GM13977 (cell line): Measurements from ENCODE around the gene CPEB3.

Source experiments
- DNase-seq: peaks from one replicate; pipeline ENCODE4 v3.0.0; 2012; ENCODE audit warnings: low spot score
- CTCF ChIP-seq: IDR thresholded peaks from 2 replicates; pipeline ENCODE4 v1.5.1; 2012; ENCODE audit warnings: mild to moderate bottlenecking, control low read depth; ENCODE audit not compliant: insufficient read depth; ENCODE audit errors: extremely low read depth, missing control alignments
- in situ Hi-C: fragments of 300-500 bp; cut with MboI; formaldehyde crosslinking; loops from one replicate; pipeline ENCODE4 v1.12.0; 2022; ENCODE audit warnings: low sequenced_read_pairs, low pct_unique_long_range_greater_than_20kb, mixed read lengths, inconsistent platforms; ENCODE audit not compliant: unreplicated experiment

The CPEB3 gene

GRCh38 chr10:92291616-92291865 is 663 bp upstream of the CPEB3 start:
- in situ Hi-C loops = no loop called here
- TF ChIP-seq CTCF = no peak
- no peak for DNase-seq

DNA sequence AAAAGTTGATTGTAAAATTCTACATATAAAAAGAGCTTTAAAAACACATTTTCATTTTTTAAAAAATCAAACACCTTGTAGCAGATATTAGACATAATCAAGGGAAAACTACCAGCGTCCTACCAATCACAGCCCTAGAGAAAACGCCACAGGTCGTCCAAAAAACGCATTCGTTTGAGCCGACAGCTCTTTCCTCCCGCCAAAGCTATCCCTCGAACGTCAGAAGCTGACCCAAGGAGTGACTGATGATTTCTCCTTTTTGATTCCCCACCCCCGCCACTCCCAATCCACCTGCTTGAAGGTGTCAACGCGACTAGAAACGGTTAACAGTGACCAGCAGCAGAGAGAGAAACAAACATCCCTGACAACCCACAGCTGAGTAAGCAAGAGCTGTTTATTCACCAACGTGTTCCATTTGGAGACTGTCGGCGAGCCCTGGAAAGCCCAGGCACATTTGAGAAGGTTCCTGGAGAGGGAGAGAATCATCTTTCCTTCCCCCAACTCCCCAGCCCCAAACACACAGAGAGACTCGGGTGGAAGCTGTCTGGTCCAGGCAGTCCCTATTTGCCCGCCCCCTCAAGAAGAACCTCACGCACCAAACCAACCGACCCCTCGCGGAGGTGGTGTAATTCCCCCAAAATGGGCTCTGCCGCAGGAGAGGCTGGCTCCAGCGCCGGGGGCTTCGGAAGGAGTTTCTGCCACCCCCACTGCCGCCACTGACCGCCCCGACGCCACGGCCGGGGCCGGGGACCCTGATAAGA is 622 bp downstream of the CPEB3 start:
- in situ Hi-C loops = no loop called here
- DNase-seq = peak; percentile 44

DNA sequence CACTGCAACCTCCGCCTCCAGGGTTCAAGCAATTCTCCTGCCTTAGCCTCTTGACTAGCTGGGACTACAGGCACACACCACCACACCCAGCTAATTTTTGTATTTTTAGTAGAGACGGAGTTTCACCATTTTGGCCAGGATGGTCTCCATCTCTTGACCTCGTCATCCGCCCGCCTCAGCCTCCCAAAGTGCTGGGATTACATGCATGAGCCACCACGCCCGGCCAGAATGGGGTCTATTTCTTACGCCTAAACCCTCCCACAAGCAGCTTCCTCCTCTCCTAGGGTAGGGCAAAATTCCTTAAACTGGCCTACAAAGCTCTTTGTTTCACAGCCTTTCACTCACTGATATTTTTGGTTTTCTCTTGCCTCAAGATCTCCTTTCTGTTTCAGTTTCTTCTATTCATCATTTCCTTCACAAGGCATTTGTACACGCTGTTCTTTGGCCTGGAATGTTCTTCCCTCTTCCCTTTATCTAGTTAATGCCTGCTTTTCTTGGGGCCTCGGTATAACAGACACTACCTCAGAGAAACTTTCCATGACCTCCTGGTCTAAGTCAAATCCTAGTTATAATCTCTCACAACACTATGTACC is 6.7 kb downstream of the CPEB3 start:
- DNase-seq = no peak
- TF ChIP-seq CTCF = no peak
- in situ Hi-C loops = no loop called here

More for the DNA sequence above, 622 bp downstream of the CPEB3 start:
- TF ChIP-seq CTCF = no peak

DNA sequence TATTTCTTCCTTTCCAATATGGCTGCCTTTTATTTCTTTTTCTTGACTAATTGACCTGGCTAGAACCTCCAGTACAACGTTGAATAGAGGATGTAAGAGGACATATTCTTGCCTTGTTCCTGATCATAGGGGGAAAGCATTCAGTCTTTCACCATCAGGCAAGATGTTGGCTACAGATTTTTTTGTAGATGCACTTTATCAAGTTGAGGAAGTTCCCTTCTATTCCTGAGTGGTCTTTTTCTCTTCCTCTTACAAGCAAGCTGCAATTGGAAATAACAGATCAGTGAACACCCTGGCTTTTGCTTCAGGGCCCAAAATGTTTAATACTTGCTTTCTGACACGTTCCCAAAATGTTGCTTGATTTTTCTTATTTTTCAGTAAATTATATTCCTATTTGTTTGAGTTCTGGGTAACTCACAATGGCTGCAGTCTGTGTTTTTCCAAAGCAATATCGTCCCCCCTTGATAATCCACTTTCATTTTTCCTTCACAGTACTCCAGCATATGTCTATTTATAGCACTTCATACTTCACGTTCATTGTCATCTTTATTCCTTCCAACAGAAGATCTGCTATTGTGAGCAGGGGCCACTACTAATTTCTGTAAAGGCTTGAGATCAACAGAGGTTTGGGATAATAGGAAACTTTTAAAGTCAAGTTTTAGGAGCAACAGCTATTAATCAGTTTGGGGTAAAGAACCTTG is 11.7 kb downstream of the CPEB3 start:
- in situ Hi-C loops = no loop called here
- DNase-seq = no peak
- no peak for TF ChIP-seq CTCF

DNA sequence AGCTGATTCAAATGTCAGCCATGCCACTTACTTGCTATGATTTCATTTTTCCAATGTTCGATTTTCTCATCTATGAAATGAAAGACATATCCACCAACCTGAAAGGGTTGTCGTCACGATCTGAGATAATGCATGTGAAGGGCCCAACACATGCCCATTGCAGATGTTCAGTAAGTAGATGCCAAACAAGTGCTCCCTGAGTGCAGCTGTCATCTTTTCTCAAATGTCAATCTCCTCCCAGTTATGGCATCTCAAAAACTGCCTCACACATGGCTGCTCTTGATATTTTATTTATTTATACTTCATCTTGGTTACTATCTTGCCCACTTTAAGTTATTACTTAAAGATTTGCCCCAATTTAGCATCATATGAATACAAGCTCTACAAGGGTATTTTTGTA is 16.8 kb downstream of the CPEB3 start:
- TF ChIP-seq CTCF = no peak
- in situ Hi-C loops = no loop called here
- DNase-seq = no peak

DNA sequence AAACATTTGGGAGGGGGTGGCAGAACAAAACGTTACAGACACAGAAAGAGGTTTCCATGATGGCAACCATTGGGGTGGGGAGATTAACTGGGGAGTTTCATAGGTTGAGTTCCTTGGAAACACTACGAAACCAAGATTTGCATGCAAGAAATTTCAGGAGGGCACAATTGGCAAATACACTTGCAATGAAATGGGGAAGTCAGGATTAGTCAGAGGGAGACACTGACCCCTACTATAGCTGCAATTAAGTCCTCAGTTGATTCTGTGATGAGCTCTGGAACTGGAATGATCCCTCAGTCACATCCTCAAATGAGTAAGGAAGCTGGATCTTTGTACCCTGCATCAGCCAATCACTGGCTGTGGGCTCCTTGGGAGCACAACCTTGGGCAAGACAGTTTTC is 22.1 kb downstream of the CPEB3 start:
- DNase-seq = no peak
- TF ChIP-seq CTCF = no peak
- in situ Hi-C loops = no loop called here
